Mesodermal cell (in vitro differentiated cells): ENCODE results near the gene SH3PXD2A.
"Not testable (repeated sequence)": the region's sequence is repeated elsewhere in the genome, so short reads cannot be mapped to it uniquely, and the experiment has no call there.

Experiments used
- H3K27ac ChIP-seq: 2 replicates; pipeline ENCODE4 v1.7.0; 2013; ENCODE audit warnings: mild to moderate bottlenecking, low read depth, low read length, moderate library complexity; ENCODE audit not compliant: severe bottlenecking
- H3K36me3 ChIP-seq: 2 replicates; pipeline ENCODE4 v1.7.1; 2013; ENCODE audit warnings: mild to moderate bottlenecking, low read length, moderate library complexity; ENCODE audit not compliant: control insufficient read depth, insufficient read depth
- H3K4me1 ChIP-seq: one replicate; pipeline ENCODE4 v1.7.1; 2013; ENCODE audit warnings: mild to moderate bottlenecking, low read length; ENCODE audit not compliant: insufficient read depth, control insufficient read depth, poor library complexity, severe bottlenecking
- H3K4me3 ChIP-seq: 2 replicates; pipeline ENCODE4 v1.7.0; 2013; ENCODE audit warnings: low read length, control low read depth, mild to moderate bottlenecking; ENCODE audit not compliant: insufficient read depth, poor library complexity, severe bottlenecking; ENCODE audit errors: extremely low read depth
- H3K9me3 ChIP-seq: 2 replicates; pipeline ENCODE4 v1.7.1; 2013; ENCODE audit warnings: mild to moderate bottlenecking, low read length, moderate library complexity; ENCODE audit not compliant: control insufficient read depth
- WGBS, 2 experiments: methylation state at CpG; one replicate each; pipeline ENCODE4 v1.1.5; 2013; ENCODE audit warnings: missing lambda C conversion rate in 2 of 2; ENCODE audit not compliant: insufficient coverage in 2 of 2; 5-methylcytosine and 5-hydroxymethylcytosine counted together

SH3PXD2A gene

GRCh38 chr10:103822107-103822716 lies 33.2 kb downstream of the SH3PXD2A start:
- peaks cover 49% of the 10 kb centered on the region for H3K4me1 ChIP-seq
- no CpG with 5 or more reads among the region's 5 CpGs for WGBS, 2 experiments
- peaks cover 7% of the 10 kb centered on the region for H3K36me3 ChIP-seq

GRCh38 chr10:103820101-103821062 lies 35.0 kb downstream of the SH3PXD2A start:
- Histone ChIP-seq H3K9me3 (no peaks in the 10 kb centered on the region), H3K36me3 (peaks cover 10% of the 10 kb centered on the region), H3K4me3 (no peak overlapping the region), H3K4me1 (peaks cover 57% of the 10 kb centered on the region), H3K27ac (no peak overlapping the region)
- WGBS, 2 experiments: 64 to 79% methylated on average over 9 to 10 of the region's 19 CpGs

More at GRCh38 chr10:103822107-103822716, 33.2 kb downstream of the SH3PXD2A start:
- Histone ChIP-seq H3K4me3 (no peak overlapping the region), H3K27ac (no peak overlapping the region), H3K9me3 (no peaks in the 10 kb centered on the region)

GRCh38 chr10:103819493-103819892 lies 35.9 kb downstream of the SH3PXD2A start:
- Histone ChIP-seq H3K4me3 (no peak overlapping the region), H3K4me1 (peaks cover 49% of the 10 kb centered on the region), H3K27ac (no peak overlapping the region), H3K36me3 (peaks cover 10% of the 10 kb centered on the region), H3K9me3 (no peaks in the 10 kb centered on the region)
- WGBS, 2 experiments: 94 to 96% methylated on average over 6 to 7 of the region's 7 CpGs

GRCh38 chr10:103818765-103819374 lies 36.5 kb downstream of the SH3PXD2A start:
- H3K4me3 ChIP-seq: no peak overlapping the region
- WGBS, 2 experiments: 80 to 87% methylated on average over 3 to 5 of the region's 6 CpGs
- H3K27ac ChIP-seq: no peak overlapping the region
- H3K9me3 ChIP-seq: no peaks in the 10 kb centered on the region
- H3K4me1 ChIP-seq: peaks cover 43% of the 10 kb centered on the region
- H3K36me3 ChIP-seq: peaks cover 10% of the 10 kb centered on the region

DNA sequence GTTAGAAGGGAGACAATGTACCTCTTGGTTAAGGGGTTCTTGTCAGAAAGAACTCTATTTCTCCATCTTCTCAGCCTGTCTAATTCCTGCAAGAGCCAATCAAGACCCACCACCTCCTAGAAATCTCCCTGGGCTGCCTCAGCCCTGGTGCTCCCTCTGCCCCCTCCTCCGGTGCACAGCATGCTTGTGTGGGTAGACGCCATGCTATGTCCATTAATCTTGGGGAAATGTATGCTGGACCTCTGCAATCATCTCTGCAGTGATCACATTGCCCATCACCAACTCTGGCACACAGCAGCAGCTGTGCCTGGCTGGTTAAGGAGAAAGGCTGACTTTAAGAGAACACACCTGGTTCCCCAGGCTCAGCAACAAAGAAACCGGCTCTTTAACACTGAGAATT lies 37.3 kb downstream of the SH3PXD2A start:
- Histone ChIP-seq H3K9me3 (no peaks in the 10 kb centered on the region), H3K27ac (no peak overlapping the region), H3K4me3 (no peak overlapping the region), H3K36me3 (peaks cover 10% of the 10 kb centered on the region), H3K4me1 (peaks cover 35% of the 10 kb centered on the region)
- 91 to 100% methylated on average over 1 of the region's 3 CpGs for WGBS, 2 experiments

DNA sequence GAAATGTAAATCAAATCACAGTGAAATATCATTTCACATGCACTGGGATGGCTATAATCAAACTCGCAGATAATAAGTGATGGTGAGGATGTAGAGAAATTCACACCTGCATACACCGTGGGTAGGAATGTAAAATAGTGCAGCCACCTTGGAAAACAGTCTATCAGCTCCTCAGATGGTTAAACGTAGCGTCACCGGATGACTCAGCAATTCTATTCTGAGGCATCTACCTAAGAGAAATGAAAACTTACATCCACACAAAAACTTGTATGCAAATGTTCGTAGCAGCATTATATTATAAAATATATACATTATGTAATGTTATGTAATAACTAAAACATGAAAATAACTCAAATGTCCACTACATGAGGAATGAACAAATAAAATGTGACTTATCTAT lies 38.9 kb downstream of the SH3PXD2A start:
- peaks cover 10% of the 10 kb centered on the region for H3K36me3 ChIP-seq
- H3K9me3 ChIP-seq: no peaks in the 10 kb centered on the region
- H3K4me1 ChIP-seq: peaks cover 42% of the 10 kb centered on the region
- 100% methylated on average over 1 of the region's 6 CpGs; no CpG with 5 or more reads in 1 of the 2 experiments for WGBS, 2 experiments
- no peak overlapping the region for H3K4me3 ChIP-seq
- no peak overlapping the region for H3K27ac ChIP-seq

GRCh38 chr10:103814626-103815370 lies 40.6 kb downstream of the SH3PXD2A start:
- no peak overlapping the region for H3K27ac ChIP-seq
- 69 to 100% methylated on average over 3 of the region's 4 CpGs for WGBS, 2 experiments

GRCh38 chr10:103814105-103814504 lies 41.3 kb downstream of the SH3PXD2A start:
- 74 to 82% methylated on average over 3 to 7 of the region's 7 CpGs for WGBS, 2 experiments
- Histone ChIP-seq H3K4me3 (no peak overlapping the region), H3K9me3 (no peaks in the 10 kb centered on the region), H3K36me3 (peaks cover 10% of the 10 kb centered on the region), H3K27ac (no peak overlapping the region), H3K4me1 (peaks cover 26% of the 10 kb centered on the region)

More at GRCh38 chr10:103814626-103815370, 40.6 kb downstream of the SH3PXD2A start:
- no peak overlapping the region for H3K4me3 ChIP-seq
- H3K9me3 ChIP-seq: no peaks in the 10 kb centered on the region
- peaks cover 10% of the 10 kb centered on the region for H3K36me3 ChIP-seq
- peaks cover 31% of the 10 kb centered on the region for H3K4me1 ChIP-seq

- H3K4me3 ChIP-seq, H3K27ac ChIP-seq: not testable (repeated sequence)
- WGBS, 2 experiments: 87 to 90% methylated on average over 2 of the region's 4 CpGs
Observed at GRCh38 chr10:103813312-103813711, 42.1 kb downstream of the SH3PXD2A start.

GRCh38 chr10:103812432-103812831 lies 42.9 kb downstream of the SH3PXD2A start:
- Histone ChIP-seq H3K4me3 (no peak overlapping the region), H3K9me3 (no peaks in the 10 kb centered on the region), H3K36me3 (peaks cover 10% of the 10 kb centered on the region), H3K27ac (peak overlapping the region; percentile 2), H3K4me1 (peaks cover 24% of the 10 kb centered on the region)
- WGBS, 2 experiments: 51 to 61% methylated on average over 4 of the region's 4 CpGs

More at GRCh38 chr10:103813312-103813711, 42.1 kb downstream of the SH3PXD2A start:
- H3K9me3 ChIP-seq: not testable (repeated sequence)
- Histone ChIP-seq H3K4me1 (peaks cover 24% of the 10 kb centered on the region), H3K36me3 (peaks cover 10% of the 10 kb centered on the region)
